ENCODE measurements around the gene SLC5A3.

SLC5A3 gene

DNA sequence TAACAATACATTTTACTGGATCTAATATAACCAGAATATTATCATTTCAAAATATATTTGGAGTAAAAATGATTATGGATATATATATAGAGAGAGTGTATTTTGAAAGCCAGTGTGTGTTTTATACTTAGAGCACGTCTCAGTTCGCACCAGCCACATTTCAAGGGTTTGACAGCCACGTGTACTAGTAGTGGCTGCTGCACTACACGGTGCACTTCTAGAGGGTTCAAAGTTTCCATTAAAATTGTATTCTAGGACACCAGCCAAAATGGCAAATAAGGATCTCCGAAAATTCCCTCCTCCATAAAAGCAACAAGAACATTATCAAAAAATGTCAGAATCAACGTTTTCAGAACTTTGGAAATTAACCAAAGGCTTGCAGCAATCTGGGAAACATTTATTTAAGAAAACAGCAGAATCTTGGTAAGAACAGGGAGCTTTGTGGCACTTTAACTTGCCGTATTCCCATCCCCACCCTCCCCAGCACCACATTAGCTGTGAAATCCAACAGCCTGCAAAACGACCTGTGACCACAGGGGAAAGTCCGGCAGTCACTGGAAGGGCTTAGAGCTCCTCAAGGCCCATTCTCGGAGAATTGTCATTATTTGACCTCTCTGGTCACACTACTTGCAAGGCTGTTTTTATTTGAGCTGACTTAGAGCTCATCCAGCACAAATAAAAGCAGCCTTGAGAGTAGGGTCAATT lies 33.5 kb upstream of the SLC5A3 start:
- peaks cover 10% of the 10 kb centered on the region for H3K4me1 ChIP-seq (ENCODE audit: control insufficient read depth, insufficient read depth, low read length)
- no peak overlapping the region for H3K4me3 ChIP-seq (ENCODE audit: low read length)
- no peak overlapping the region for H3K9ac ChIP-seq (ENCODE audit: low read length)
- DNase-seq (ENCODE audit: low read depth), result no peak
- H3K36me3 ChIP-seq (ENCODE audit: control insufficient read depth, insufficient read depth, low read length, severe bottlenecking), result no peaks in the 10 kb centered on the region
- no peaks in the 10 kb centered on the region for H3K27me3 ChIP-seq (replicated peaks; ENCODE audit: control insufficient read depth, insufficient read depth, low read length)
- H3K9me3 ChIP-seq (ENCODE audit: control insufficient read depth, low read length), result no peaks in the 10 kb centered on the region

DNA sequence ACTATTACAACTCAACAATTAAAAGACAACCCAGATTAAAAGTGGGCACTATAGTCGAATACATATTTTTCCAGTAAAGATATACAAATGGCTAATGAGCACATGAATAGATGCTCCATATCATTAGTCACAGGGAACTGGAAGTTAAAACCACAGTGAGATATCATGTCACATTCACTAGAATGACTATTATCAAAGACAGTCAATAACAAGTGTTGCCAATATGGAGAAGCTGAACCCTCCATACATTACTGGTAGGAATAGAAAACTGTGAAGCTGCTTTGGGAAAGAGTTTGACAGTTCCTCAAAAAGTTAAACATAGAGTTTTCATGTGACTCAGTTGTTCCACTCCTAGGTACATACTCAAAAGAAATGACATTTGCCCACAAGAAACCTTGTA lies 30.6 kb upstream of the SLC5A3 start:
- no peak overlapping the region for H3K4me3 ChIP-seq (ENCODE audit: low read length)
- peaks cover 10% of the 10 kb centered on the region for H3K4me1 ChIP-seq (ENCODE audit: control insufficient read depth, insufficient read depth, low read length)
- no peak overlapping the region for H3K9ac ChIP-seq (ENCODE audit: low read length)
- no peak for DNase-seq (ENCODE audit: low read depth)
- no peaks in the 10 kb centered on the region for H3K36me3 ChIP-seq (ENCODE audit: control insufficient read depth, insufficient read depth, low read length, severe bottlenecking)
- H3K9me3 ChIP-seq (ENCODE audit: control insufficient read depth, low read length), result no peaks in the 10 kb centered on the region
- no peaks in the 10 kb centered on the region for H3K27me3 ChIP-seq (replicated peaks; ENCODE audit: control insufficient read depth, insufficient read depth, low read length)

DNA sequence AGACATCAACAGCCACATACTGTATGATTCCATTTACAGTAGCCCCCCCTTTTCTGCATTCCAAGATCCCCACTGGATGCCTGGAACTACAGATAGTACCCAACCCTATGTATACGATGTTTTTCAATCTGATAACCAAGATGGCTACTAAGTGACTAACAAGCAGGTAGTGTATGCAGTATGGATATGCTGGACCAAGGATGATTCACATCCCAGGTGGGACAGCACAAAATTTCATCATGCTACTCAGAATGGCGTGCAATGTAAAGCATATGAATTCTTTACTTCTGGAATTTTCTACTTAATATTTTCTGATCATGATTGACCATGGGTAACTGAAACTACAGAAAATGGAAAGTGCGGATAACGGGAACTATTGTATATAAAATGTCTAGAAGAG lies 30.0 kb upstream of the SLC5A3 start:
- DNase-seq (ENCODE audit: low read depth), result no peak
- Histone ChIP-seq H3K27me3 (replicated peaks; ENCODE audit: control insufficient read depth, insufficient read depth, low read length) (no peaks in the 10 kb centered on the region), H3K9ac (ENCODE audit: low read length) (no peak overlapping the region), H3K36me3 (ENCODE audit: control insufficient read depth, insufficient read depth, low read length, severe bottlenecking) (no peaks in the 10 kb centered on the region), H3K9me3 (ENCODE audit: control insufficient read depth, low read length) (no peaks in the 10 kb centered on the region), H3K4me3 (ENCODE audit: low read length) (no peak overlapping the region), H3K4me1 (ENCODE audit: control insufficient read depth, insufficient read depth, low read length) (peaks cover 10% of the 10 kb centered on the region)

DNA sequence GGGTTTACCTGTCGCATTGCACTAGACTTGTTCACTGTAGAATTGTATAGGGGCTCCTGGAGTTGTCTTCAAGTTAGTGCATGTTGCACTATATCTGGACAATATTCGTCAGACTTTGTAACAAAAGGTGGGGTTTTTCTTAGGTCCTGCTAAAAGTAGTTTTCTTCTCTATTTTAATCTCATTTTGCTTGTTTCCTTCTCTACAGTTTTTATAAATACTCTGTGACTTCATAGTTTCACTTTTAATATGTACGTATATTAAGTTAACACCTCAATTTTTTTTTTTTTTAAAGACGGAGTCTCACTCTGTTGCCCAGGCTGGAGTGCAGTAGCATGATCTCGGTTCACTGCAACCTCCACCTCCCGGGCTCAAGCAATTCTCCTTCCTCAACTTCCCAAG lies 26.5 kb upstream of the SLC5A3 start:
- Histone ChIP-seq H3K9me3 (ENCODE audit: control insufficient read depth, low read length) (no peaks in the 10 kb centered on the region), H3K36me3 (ENCODE audit: control insufficient read depth, insufficient read depth, low read length, severe bottlenecking) (no peaks in the 10 kb centered on the region), H3K9ac (ENCODE audit: low read length) (no peak overlapping the region), H3K4me3 (ENCODE audit: low read length) (no peak overlapping the region), H3K27me3 (replicated peaks; ENCODE audit: control insufficient read depth, insufficient read depth, low read length) (no peaks in the 10 kb centered on the region), H3K4me1 (ENCODE audit: control insufficient read depth, insufficient read depth, low read length) (no peaks in the 10 kb centered on the region)
- DNase-seq (ENCODE audit: low read depth), result no peak

DNA sequence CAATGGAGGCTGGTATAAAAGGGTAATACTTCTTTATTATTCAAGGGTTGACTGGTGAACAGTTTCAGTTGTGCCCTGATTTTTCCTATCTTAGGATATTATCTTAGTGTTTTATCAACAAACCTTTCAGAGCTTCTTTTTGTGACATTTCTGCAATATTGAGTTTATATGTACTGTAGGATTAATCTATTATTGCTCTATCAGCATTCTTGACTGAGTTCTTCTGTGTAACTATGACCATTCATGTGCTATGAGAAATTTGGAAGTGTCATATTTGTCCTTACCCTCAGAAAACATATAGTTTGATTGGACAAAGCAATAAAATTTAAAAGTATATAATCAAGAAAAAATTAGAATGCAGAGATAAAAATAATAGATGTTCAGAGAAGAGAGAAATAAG lies 25.5 kb upstream of the SLC5A3 start:
- no peak overlapping the region for H3K4me3 ChIP-seq (ENCODE audit: low read length)
- DNase-seq (ENCODE audit: low read depth), result no peak
- no peaks in the 10 kb centered on the region for H3K4me1 ChIP-seq (ENCODE audit: control insufficient read depth, insufficient read depth, low read length)
- H3K27me3 ChIP-seq (replicated peaks; ENCODE audit: control insufficient read depth, insufficient read depth, low read length), result no peaks in the 10 kb centered on the region
- H3K36me3 ChIP-seq (ENCODE audit: control insufficient read depth, insufficient read depth, low read length, severe bottlenecking), result no peaks in the 10 kb centered on the region
- H3K9me3 ChIP-seq (ENCODE audit: control insufficient read depth, low read length), result no peaks in the 10 kb centered on the region
- H3K9ac ChIP-seq (ENCODE audit: low read length), result no peak overlapping the region

DNA sequence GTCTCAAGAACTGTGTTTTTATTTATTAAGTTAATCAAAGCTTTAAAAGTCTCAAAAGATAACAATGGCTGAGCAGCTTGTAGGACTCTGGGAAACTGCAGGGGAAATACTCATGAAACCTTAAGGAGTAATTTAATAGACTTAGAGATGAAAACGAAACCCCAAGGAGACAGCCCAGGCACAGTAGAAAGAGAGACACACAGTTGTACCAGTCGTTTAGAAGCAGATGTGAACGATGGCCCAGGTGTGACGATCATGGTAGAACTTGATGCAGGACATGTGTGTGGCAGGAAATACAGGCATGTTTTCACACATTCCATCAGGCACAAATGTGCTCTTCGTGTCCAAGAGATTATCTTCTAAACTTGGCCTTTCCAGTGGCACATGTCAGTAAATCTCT lies 21.2 kb upstream of the SLC5A3 start:
- no peaks in the 10 kb centered on the region for H3K36me3 ChIP-seq (ENCODE audit: control insufficient read depth, insufficient read depth, low read length, severe bottlenecking)
- H3K9ac ChIP-seq (ENCODE audit: low read length), result no peak overlapping the region
- DNase-seq (ENCODE audit: low read depth), result no peak
- no peak overlapping the region for H3K4me3 ChIP-seq (ENCODE audit: low read length)
- no peaks in the 10 kb centered on the region for H3K27me3 ChIP-seq (replicated peaks; ENCODE audit: control insufficient read depth, insufficient read depth, low read length)
- H3K9me3 ChIP-seq (ENCODE audit: control insufficient read depth, low read length), result no peaks in the 10 kb centered on the region
- H3K4me1 ChIP-seq (ENCODE audit: control insufficient read depth, insufficient read depth, low read length), result no peaks in the 10 kb centered on the region

DNA sequence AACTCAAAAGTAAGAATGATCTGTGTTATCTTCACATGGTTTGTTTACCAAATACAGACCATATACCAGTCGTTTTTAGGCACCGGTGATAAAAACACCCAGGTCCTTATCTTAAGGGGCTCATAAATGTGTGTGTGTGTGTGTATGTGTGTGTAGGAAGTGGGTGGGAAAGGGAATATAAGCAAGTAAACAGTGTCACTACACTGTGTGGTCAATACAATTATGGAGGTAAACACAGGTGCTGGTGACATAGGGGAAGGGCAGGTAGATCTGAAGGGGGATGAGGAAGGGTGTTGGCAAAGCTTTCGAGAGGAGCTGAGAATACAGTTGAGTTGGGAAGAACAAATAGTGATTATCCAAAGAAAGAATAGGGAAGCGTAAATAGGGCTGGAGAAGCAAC lies 19.1 kb upstream of the SLC5A3 start:
- Histone ChIP-seq H3K9ac (ENCODE audit: low read length) (no peak overlapping the region), H3K36me3 (ENCODE audit: control insufficient read depth, insufficient read depth, low read length, severe bottlenecking) (no peaks in the 10 kb centered on the region), H3K4me1 (ENCODE audit: control insufficient read depth, insufficient read depth, low read length) (no peaks in the 10 kb centered on the region), H3K4me3 (ENCODE audit: low read length) (no peak overlapping the region), H3K27me3 (replicated peaks; ENCODE audit: control insufficient read depth, insufficient read depth, low read length) (no peaks in the 10 kb centered on the region), H3K9me3 (ENCODE audit: control insufficient read depth, low read length) (no peaks in the 10 kb centered on the region)
- no peak for DNase-seq (ENCODE audit: low read depth)

DNA sequence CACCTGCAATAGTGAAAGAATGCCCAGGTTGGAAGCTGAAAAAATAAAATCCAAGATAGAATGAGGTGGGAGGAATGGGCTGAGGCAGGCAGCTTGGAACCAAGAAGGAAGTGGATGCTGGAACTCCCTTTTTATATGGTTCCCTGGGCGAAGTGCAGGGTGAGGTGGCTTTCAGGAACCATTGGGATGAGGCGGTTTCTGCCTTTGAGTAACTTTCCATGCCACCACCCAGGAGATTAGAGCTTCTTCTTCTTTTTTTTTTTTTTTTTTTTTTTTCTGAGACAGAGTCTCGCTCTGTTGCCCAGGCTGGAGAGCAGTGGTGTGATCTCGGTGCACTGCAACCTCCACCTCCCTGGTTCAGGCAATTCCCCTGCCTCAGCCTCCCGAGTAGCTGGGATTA lies 17.8 kb upstream of the SLC5A3 start:
- H3K27me3 ChIP-seq (replicated peaks; ENCODE audit: control insufficient read depth, insufficient read depth, low read length), result no peaks in the 10 kb centered on the region
- DNase-seq (ENCODE audit: low read depth), result no peak
- H3K4me1 ChIP-seq (ENCODE audit: control insufficient read depth, insufficient read depth, low read length), result no peaks in the 10 kb centered on the region
- H3K9ac ChIP-seq (ENCODE audit: low read length), result no peak overlapping the region
- no peaks in the 10 kb centered on the region for H3K36me3 ChIP-seq (ENCODE audit: control insufficient read depth, insufficient read depth, low read length, severe bottlenecking)
- no peaks in the 10 kb centered on the region for H3K9me3 ChIP-seq (ENCODE audit: control insufficient read depth, low read length)
- no peak overlapping the region for H3K4me3 ChIP-seq (ENCODE audit: low read length)

DNA sequence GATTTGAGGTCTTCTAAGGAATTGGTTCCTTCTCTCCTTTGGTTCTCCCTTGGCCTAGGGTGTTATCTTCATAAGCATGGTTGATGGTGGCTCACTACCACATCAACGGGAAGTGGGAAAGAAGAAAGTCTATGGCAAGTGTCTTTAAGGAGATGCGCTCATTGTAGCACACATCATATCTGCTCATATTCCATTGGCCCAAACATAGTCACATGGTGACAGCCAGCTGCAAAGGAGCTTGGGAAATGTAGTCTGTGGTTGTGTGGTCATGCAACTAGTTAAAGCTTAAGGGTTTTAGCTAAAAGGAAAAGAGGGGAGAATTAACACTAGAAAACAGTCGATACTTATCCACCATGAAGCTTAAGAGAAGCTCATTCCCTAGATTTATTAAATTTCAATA lies 11.4 kb upstream of the SLC5A3 start:
- Histone ChIP-seq H3K27me3 (replicated peaks; ENCODE audit: control insufficient read depth, insufficient read depth, low read length) (no peaks in the 10 kb centered on the region), H3K4me1 (ENCODE audit: control insufficient read depth, insufficient read depth, low read length) (peaks cover 4% of the 10 kb centered on the region), H3K9me3 (ENCODE audit: control insufficient read depth, low read length) (no peaks in the 10 kb centered on the region), H3K4me3 (ENCODE audit: low read length) (no peak overlapping the region), H3K36me3 (ENCODE audit: control insufficient read depth, insufficient read depth, low read length, severe bottlenecking) (no peaks in the 10 kb centered on the region), H3K9ac (ENCODE audit: low read length) (no peak overlapping the region)
- DNase-seq (ENCODE audit: low read depth), result no peak

DNA sequence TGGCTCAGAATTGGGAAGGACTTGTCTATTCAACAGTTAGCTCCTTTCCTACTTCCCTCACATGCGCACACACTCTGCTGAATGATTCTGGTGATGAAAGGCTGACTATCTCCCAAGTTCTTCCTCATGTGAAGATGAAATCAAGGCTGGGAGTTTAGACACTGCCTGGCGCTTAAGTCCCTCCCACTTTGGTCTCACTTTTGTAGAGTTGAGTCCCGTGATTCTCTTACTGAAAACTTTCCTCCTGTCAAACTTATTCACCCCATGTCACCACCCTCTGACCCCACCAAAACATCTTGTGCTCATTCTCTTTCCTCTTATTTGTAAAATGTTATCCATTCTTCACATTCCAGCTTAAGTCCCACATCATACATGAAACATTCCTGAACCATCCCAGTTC lies 8.4 kb upstream of the SLC5A3 start:
- Histone ChIP-seq H3K4me3 (ENCODE audit: low read length) (no peak overlapping the region), H3K9ac (ENCODE audit: low read length) (no peak overlapping the region), H3K9me3 (ENCODE audit: control insufficient read depth, low read length) (no peaks in the 10 kb centered on the region), H3K4me1 (ENCODE audit: control insufficient read depth, insufficient read depth, low read length) (peaks cover 4% of the 10 kb centered on the region), H3K27me3 (replicated peaks; ENCODE audit: control insufficient read depth, insufficient read depth, low read length) (no peaks in the 10 kb centered on the region), H3K36me3 (ENCODE audit: control insufficient read depth, insufficient read depth, low read length, severe bottlenecking) (no peaks in the 10 kb centered on the region)
- DNase-seq (ENCODE audit: low read depth), result peak; percentile 20

DNA sequence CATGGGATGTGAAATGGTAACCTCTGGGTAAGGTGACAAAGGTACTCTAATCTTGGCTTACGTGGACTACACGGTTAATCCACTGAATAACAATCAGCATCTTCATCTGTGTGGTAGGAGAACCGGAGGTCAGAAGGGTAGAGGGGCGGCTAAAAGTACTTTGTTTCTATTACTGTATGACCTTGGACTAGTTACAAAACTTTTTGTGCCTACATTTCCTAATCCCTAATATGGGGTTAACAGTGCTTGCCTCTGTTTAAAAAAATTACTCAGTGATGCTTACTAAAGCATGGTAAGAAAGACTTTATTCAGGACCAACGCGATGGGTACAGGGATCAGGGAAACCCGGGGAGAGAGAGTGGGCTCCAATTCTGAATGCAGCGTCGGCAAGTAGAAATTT lies 1.7 kb upstream of the SLC5A3 start:
- H3K4me1 ChIP-seq (ENCODE audit: control insufficient read depth, insufficient read depth, low read length), result peaks cover 28% of the 10 kb centered on the region
- H3K36me3 ChIP-seq (ENCODE audit: control insufficient read depth, insufficient read depth, low read length, severe bottlenecking), result no peaks in the 10 kb centered on the region
- no peak overlapping the region for H3K9ac ChIP-seq (ENCODE audit: low read length)
- DNase-seq (ENCODE audit: low read depth), result no peak
- H3K27me3 ChIP-seq (replicated peaks; ENCODE audit: control insufficient read depth, insufficient read depth, low read length), result no peaks in the 10 kb centered on the region
- no peaks in the 10 kb centered on the region for H3K9me3 ChIP-seq (ENCODE audit: control insufficient read depth, low read length)
- H3K4me3 ChIP-seq (ENCODE audit: low read length), result no peak overlapping the region
